ENCODE measurements around the gene NISCH. TPM values are rescaled to one million over a fixed set of nuclear protein-coding genes. Genes with fewer than 3 reads are reported as not detected.

Gene NISCH
- total RNA-seq = 100 to 1,000 TPM; 162 to 191 (median 175) TPM
- 65.1 TPM for total RNA-seq (2013)

GRCh38 chr3:52455283-52456168 is at the start of gene NISCH:
NISCH (plus strand) TSS chr3:52455604; CDS start chr3:52455642, 38 bp downstream.
- peaks cover 52% of the 10 kb centered on the region for H3K4me1 ChIP-seq (ENCODE audit: control insufficient read depth, insufficient read depth, low read length)
- Mint-ChIP-seq H3K4me3 (peak within 1 kb of the TSS; percentile 96), H3K9me3 (no peaks in the 10 kb centered on the region), H3K27me3 (ENCODE audit: low read depth in 2 of 2) (no peaks in the 10 kb centered on the region), H3K4me1 (peaks cover 46 to 50% of the 10 kb centered on the region in 2 donors), H3K36me3 (no peaks in the 10 kb centered on the region), H3K27ac (peak within 1 kb of the TSS; percentile 95 to 96)
- no peaks in the 10 kb centered on the region for H3K9me3 ChIP-seq (ENCODE audit: control insufficient read depth, insufficient read depth, low read length)
- intact Hi-C loops (cut with micrococcal nuclease) = loop anchor here (5.0 kb wide), 1 partner anchor 82 kb away; the partner anchor contains the start of gene UQCC5
- H3K4me3 ChIP-seq (ENCODE audit: low read length) = peak within 1 kb of the TSS; percentile 93
- WGBS (ENCODE audit: insufficient coverage) = under 1% methylated on average over 86 of the region's 86 CpGs
- ATAC-seq (peak; percentile 81 to 93 (median 87)), DNase-seq (peak; percentile 97)
- TF ChIP-seq, protein P1, sequence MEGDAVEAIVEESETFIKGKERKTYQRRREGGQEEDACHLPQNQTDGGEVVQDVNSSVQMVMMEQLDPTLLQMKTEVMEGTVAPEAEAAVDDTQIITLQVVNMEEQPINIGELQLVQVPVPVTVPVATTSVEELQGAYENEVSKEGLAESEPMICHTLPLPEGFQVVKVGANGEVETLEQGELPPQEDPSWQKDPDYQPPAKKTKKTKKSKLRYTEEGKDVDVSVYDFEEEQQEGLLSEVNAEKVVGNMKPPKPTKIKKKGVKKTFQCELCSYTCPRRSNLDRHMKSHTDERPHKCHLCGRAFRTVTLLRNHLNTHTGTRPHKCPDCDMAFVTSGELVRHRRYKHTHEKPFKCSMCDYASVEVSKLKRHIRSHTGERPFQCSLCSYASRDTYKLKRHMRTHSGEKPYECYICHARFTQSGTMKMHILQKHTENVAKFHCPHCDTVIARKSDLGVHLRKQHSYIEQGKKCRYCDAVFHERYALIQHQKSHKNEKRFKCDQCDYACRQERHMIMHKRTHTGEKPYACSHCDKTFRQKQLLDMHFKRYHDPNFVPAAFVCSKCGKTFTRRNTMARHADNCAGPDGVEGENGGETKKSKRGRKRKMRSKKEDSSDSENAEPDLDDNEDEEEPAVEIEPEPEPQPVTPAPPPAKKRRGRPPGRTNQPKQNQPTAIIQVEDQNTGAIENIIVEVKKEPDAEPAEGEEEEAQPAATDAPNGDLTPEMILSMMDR (IDR thresholded peaks at IDR 0.05) = no peak
- peaks cover 3% of the 10 kb centered on the region for H3K36me3 ChIP-seq (ENCODE audit: control insufficient read depth, insufficient read depth, low read length)
- no peaks in the 10 kb centered on the region for H3K27me3 ChIP-seq (ENCODE audit: control insufficient read depth, insufficient read depth, low read length)
- H3K27ac ChIP-seq (ENCODE audit: low read length) = peak within 1 kb of the TSS; percentile 90

GRCh38 chr3:52406231-52406661 is 49.2 kb upstream of the NISCH start:
- no peak overlapping the region for H3K4me3 Mint-ChIP-seq
- TF ChIP-seq, protein P1 (IDR thresholded peaks at IDR 0.05) = no peak
- no peak for DNase-seq

GRCh38 chr3:52406791-52407510 is 48.5 kb upstream of the NISCH start:
- TF ChIP-seq, protein P1 (IDR thresholded peaks at IDR 0.05) = no peak
- peak overlapping the region; percentile 91 for H3K4me3 Mint-ChIP-seq
- ATAC-seq (no peak), DNase-seq (no peak)
- no peaks in the 10 kb centered on the region for H3K27me3 ChIP-seq (ENCODE audit: control insufficient read depth, insufficient read depth, low read length)
- peak overlapping the region in 1 of 2 donors; percentile 22 for H3K27ac Mint-ChIP-seq
- intact Hi-C loops (cut with micrococcal nuclease) = no loop called here
- no peak overlapping the region for H3K27ac ChIP-seq (ENCODE audit: low read length)
- H3K4me1 ChIP-seq (ENCODE audit: control insufficient read depth, insufficient read depth, low read length) = peaks cover 35% of the 10 kb centered on the region
- peaks cover 31% of the 10 kb centered on the region in 2 donors for H3K4me1 Mint-ChIP-seq
- no peaks in the 10 kb centered on the region for H3K36me3 Mint-ChIP-seq
- no peaks in the 10 kb centered on the region for H3K27me3 Mint-ChIP-seq (ENCODE audit: low read depth in 2 of 2)
- H3K36me3 ChIP-seq (ENCODE audit: control insufficient read depth, insufficient read depth, low read length) = peaks cover 59% of the 10 kb centered on the region
- no peaks in the 10 kb centered on the region for H3K9me3 Mint-ChIP-seq
- no peak overlapping the region for H3K4me3 ChIP-seq (ENCODE audit: low read length)
- 96% methylated on average over 20 of the region's 20 CpGs for WGBS (ENCODE audit: insufficient coverage)
- H3K9me3 ChIP-seq (ENCODE audit: control insufficient read depth, insufficient read depth, low read length) = no peaks in the 10 kb centered on the region

More at GRCh38 chr3:52406231-52406661, 49.2 kb upstream of the NISCH start:
- Mint-ChIP-seq H3K9me3 (no peaks in the 10 kb centered on the region), H3K36me3 (no peaks in the 10 kb centered on the region), H3K27ac (peak overlapping the region in 1 of 2 donors; percentile 22), H3K27me3 (ENCODE audit: low read depth in 2 of 2) (no peaks in the 10 kb centered on the region), H3K4me1 (peaks cover 24% of the 10 kb centered on the region in 2 donors)
- WGBS (ENCODE audit: insufficient coverage) = 86% methylated on average over 11 of the region's 11 CpGs
- ATAC-seq = no peak
- Histone ChIP-seq H3K4me1 (ENCODE audit: control insufficient read depth, insufficient read depth, low read length) (peaks cover 28% of the 10 kb centered on the region), H3K27ac (ENCODE audit: low read length) (no peak overlapping the region), H3K27me3 (ENCODE audit: control insufficient read depth, insufficient read depth, low read length) (no peaks in the 10 kb centered on the region), H3K4me3 (ENCODE audit: low read length) (no peak overlapping the region), H3K9me3 (ENCODE audit: control insufficient read depth, insufficient read depth, low read length) (no peaks in the 10 kb centered on the region), H3K36me3 (ENCODE audit: control insufficient read depth, insufficient read depth, low read length) (peaks cover 66% of the 10 kb centered on the region)
- intact Hi-C loops (cut with micrococcal nuclease) = no loop called here

Measured in natural killer cell (primary cell).